Measurements from ENCODE around the gene PIM3.
A peak's percentile ranks its signal among the peaks of the same experiment; 100 is the strongest.
"Not testable (repeated sequence)": the region's sequence is repeated elsewhere in the genome, so short reads cannot be mapped to it uniquely, and the experiment has no call there.

Gene PIM3

DNA sequence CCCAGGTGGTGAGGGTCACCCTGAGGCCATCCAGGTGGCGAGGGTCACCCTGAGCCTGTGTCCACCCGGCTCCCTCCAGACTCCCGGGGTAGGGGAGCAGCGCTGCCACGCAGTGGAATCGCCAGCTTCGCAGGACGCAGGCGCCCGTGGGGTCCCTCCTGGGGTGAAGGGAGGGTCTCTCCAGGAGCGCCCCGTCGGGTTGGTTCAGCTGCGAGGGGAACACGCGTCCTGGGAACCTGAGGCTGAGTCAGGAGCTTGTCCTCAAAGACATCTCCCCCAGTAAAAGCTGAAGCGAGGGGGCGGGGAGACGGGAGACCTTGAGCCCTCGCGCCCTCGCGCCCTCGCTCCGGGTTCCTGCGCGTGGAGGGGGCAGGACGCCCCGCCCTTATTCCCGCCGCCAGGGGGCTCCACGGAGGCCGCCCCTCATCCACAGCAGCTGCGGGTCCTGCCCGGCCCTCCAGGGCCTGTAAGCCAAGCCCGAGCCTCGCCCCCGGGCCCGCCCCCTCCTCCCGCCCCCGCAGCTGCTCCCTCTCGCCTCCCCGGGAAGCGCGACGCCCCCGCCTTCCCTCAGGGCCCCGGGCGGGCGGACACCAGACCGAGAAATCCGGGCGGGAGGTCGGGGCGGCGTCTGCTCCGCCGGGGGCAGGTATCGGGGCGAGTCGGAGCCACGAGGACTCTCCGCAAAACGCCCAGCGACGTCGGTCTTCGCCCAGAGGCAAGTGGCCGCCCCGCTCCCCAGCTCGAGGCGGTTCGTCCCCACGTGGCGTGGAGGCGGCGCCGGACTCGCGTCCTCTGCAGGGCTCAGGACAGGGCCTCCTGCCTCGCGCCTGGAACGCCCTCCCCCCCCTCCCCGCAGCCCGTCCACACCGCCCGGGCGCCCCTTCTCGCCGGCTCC, 22.8 kb downstream of the PIM3 start:
- DNase-seq (ENCODE audit: low read depth) = no peak

DNA sequence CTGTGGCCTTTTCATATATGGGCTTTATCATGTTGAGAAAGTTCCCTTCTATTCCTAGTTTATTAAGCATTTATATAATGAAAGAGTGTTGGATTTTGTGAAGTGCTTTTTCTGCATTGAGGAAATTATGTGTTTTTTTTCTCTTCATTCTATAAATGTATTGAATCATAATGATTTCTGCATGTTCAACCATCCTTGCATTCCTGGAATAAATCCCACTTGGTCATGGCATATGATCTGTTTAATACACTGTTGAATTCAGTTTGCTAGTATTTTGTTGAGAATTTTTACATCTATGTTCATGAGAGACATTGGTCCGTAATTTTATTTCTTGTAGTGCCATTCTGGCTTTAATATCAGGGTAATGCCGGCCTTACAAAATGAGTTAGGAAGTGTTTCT, 25.8 kb downstream of the PIM3 start:
- no peak for DNase-seq (ENCODE audit: low read depth)

DNA sequence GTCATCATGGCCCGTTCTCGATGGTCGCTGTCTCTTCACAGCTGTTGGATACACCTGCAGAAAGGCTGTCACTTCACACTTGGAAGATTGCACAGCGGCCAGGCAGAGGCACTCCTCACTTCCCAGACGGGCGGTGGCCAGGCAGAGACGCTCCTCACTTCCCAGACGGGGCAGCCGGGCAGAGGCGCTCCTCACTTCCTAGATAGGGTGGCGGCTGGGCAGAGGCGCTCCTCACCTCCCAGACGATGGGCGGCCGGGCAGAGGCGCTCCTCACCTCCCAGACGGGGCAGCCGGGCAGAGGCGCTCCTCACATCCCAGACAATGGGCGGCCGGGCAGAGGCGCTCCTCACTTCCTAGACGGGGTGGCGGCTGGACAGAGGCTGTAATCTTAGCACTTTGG, 29.3 kb downstream of the PIM3 start:
- DNase-seq (ENCODE audit: low read depth) = not testable (repeated sequence)

DNA sequence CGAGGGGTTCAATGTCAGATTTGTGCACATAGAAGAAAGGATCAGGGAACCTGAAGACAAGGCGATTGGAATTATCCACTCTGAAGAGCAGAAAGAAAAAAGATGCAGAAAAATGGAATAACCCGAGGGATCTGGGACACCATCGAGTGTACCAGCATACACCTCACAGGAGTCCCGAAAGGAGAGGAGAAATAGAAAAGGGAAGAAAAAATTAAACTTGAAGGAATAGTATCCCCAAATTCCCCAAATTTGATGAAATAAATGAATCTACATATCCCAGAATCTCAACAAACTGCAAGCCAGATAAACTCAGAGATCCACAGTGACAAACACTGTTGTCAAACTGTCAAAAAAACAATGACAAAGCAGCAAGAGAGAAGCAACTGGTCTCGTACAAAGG, 30.6 kb downstream of the PIM3 start:
- no peak for DNase-seq (ENCODE audit: low read depth)

DNA sequence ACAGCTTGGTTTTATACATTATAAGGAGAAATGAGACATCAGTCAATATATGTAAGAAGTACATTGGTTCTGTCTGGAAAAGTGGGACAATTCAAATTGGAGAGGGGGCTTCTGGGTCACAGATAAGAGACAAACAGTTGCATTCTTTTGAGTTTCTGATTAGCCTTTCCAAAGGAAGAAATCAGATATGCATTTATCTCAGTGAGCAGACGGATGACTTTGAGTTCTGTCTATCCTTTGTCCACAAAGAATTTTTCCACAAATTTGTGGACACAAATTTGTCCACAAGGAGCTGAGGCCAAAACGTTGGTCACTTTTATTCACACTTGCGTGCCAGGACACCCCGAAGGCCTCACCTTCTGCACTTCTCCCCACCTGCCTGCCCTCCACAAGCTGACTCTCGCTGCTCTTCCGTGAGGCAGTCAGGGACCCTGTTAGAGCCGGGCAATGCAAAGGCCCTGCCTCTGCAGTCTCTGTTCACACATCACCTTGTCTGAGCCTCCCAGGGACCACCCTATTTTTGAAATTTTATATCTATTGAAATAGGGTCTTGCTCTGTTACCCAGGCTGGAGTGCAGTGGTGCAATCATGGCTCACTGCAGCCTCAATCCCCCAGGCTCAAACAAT, 31.4 kb downstream of the PIM3 start:
- DNase-seq (ENCODE audit: low read depth) = no peak

DNA sequence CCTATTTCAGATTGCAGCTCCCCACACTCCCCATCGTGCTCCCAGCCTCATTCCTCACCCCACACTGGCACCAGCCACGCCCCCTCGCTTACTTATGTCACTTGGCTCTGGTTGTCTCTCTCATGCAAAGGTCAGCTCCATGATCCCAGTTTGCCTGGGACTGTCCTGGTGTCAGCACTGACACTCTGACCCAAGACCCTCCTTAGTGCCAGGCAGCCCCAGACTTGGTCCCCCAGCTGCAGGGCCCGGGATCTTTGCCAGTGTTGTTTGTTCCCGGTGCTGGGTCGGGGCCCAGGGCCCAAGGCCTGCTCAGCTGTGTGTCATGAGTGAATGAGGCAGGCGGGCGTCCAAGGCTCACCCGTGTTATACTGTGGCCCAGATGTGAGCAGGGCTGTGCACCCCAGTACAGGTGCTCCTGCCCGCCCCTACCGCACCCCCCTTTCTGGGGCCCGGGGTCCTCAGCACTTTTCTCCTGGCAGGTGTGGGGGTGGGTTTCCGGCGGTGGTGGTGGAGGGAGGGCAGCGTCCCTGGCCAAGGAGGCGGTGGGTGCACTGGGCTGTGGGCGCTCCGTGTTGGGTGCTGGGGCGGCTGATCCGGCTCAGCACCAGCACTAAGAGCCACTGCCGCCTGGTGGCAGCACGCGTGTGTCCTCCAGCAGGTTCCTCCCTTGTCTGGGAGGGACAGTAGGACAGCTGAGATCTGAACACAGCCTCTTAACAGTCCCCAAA, 32.5 kb downstream of the PIM3 start:
- DNase-seq (ENCODE audit: low read depth) = peak; percentile 41

DNA sequence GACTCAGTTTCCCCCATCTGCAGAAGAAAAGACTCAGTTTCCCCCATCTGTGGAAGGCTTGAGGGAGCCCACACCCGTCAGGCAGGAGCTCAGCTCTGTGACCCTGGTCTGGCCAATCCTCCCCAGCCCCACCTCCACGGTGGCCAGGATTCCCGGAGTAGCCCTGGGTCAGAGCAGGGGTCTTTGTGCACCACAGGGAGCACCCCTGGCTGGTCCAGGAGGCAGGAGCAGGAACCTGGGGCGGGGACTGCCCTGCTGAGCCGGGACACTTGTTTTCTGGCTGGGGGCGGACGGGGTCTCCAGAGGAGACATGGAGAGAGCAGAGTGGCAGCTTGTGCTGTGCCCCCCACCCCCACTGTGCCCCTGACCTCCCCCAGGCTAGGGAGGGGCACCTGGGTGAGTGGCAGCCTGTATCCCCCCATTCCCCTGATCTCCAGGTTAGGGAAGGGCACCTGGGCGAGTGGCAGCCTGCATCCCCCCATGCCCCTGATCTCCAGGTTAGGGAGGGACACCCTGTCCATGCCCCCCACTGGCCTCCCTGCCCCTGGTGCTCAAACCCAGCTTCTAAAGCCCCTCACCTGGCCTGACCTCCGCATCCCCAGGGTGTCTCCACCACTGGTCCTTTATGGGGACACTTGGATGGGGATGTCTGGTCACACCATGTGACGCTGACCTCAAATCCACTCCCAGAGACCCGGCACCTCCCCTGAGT, 33.2 kb downstream of the PIM3 start:
- no peak for DNase-seq (ENCODE audit: low read depth)

DNA sequence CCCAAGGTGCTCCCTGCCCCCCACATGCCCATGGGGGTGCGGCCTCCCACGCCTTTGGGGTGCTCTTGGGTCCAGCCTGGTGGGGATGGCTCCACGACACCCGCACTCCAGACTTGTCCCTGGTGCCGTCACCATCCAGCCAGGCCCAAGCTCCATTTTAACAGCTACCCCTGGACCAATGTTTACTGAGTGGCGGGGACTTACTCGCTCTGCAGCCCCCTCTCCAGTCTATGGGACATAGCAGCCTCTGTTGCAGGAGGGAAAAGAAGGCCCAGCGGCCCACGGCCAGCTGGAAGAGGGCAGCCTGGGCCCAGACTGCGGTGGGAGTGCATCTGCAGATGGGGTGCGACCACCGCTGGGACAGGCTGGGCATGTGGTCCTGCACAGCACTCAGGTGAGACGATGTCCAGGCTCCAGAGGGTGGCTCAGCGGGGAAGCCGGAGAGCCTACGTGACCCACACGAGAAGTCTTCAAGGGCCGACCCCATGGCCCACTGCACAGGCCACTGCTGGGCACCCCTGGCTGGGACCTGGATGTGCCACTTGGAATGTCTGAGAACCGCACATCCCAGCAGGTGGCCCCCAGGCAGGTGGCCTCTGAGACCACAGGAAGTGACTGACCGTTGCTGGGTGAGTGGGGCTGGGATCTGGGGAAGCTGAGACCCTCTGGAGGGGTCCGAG, 33.9 kb downstream of the PIM3 start:
- DNase-seq (ENCODE audit: low read depth) = no peak

DNA sequence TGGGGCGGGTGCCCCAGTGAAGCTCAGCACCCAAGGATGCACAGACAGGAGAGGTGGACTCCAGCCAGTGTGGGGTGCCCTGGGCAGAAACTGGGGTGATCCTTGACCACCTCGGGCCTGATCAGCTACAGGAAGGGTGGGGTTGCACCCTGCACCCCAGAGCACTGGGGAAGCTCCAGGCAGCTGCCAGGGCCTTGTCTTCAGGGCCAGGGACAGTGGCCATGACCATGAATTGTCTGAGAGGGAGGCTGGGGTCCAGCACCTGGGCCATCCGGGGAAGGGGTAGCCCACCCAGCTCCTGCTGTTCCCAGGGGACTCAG, 34.4 kb downstream of the PIM3 start:
- no peak for DNase-seq (ENCODE audit: low read depth)

DNA sequence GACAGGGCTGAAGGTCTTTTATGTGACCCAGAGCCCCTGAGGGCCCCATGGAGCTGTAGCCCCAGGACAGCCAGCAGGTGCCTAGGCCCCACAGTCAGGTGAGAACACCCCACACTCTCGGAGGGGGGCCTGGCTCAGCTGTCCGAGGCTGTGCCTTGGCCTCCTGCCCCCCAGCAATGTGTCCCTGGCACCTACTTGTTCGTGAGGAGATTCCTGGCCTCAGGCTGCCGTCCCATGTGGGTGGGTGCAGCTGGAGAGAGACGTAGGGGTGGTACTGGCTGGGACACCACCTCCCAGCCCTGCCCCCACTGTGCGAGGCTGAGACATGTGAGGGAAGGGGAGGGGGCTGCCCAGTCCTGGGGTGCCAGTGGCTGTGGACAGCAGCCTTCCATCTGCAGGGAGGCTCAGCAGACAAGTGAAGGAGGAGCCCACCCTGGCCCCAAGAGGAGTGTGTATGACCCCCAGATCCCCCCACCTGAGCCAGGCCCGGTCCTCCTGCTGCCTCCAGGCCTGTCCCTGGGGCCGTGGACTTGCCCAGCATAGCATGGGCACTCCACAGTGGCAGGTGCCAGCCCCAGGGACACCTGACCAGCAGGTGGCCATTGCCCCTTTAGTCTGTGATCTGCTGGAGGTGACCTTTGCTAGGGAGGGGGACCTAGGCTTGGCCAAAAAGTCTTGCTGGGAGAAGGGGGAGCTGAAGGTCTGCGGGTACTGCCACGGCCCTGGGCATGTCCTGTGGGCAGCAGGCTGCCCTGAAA, 35.0 kb downstream of the PIM3 start:
- DNase-seq (ENCODE audit: low read depth) = no peak

DNA sequence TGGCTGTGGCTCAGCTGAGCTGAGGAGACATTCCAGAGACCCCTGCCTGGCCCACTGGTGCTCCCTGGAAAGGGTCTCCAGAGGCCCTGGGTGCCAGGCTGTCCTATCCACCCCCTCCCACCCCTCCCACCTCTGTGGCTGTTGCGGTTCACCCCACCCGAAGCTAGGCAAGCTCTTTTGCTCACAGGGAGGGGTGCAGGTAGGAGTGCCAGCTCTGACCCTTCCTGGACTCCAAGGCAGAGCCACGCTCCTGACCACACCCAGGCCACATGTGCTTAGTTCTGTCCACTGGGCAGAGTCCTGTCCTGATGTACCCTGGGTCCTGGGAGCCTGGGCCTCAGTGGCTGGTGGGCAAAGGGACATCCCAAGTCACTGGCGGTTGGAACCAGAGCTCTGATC, 35.5 kb downstream of the PIM3 start:
- DNase-seq (ENCODE audit: low read depth) = no peak

DNA sequence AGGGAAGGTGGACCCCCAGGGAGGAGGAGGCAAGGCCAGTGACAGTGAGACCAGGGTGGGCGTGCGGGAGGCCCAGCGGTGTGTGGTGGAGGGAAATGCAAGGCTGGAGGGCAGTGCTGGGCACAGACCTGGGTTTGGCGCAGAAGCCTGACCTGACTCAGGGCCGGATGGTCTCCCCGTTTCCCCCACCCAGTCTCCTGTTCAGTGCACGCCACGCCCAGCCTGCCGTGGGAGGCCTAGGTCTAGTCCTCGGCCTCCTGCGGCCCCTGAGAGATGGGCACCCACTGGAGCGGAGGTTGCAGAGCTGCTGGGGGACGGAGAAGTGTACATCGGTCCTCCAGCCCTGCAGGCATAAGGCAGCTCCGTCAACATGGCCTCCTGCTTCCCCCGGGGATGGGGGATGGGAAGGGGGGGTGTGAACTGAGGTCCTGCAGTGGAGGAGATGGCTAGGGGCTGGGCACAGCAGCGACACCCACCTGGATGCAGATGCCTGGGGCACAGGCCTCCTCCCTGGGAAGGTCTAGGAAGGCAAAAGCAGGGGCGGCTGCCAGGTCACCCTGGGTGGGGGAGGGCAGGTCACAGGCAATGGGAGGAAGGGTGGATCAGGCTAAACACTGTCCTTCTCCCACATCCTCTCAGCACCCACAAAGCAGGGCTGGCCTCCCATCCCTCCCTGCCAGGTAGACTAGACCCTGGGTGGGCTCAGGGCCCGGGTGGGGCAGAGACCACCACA, 36.1 kb downstream of the PIM3 start:
- no peak for DNase-seq (ENCODE audit: low read depth)

DNA sequence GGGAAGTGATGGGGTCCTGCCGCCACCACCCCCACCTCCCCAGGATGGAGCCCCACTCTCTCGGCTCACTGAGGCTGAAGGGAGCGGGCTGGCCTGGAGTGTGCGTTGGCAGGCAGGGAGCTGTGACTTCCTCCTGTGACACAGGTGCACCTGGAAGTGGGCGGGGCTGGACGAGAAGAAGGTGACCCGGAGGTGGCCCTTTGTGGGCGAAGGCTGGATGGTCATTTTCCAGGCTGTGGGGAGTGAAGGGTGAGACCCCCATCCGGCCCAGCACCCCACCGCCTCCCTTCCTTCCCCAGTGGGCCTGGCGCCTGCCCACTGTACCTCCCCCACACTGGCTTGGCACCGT, 36.7 kb downstream of the PIM3 start:
- DNase-seq (ENCODE audit: low read depth) = no peak

DNA sequence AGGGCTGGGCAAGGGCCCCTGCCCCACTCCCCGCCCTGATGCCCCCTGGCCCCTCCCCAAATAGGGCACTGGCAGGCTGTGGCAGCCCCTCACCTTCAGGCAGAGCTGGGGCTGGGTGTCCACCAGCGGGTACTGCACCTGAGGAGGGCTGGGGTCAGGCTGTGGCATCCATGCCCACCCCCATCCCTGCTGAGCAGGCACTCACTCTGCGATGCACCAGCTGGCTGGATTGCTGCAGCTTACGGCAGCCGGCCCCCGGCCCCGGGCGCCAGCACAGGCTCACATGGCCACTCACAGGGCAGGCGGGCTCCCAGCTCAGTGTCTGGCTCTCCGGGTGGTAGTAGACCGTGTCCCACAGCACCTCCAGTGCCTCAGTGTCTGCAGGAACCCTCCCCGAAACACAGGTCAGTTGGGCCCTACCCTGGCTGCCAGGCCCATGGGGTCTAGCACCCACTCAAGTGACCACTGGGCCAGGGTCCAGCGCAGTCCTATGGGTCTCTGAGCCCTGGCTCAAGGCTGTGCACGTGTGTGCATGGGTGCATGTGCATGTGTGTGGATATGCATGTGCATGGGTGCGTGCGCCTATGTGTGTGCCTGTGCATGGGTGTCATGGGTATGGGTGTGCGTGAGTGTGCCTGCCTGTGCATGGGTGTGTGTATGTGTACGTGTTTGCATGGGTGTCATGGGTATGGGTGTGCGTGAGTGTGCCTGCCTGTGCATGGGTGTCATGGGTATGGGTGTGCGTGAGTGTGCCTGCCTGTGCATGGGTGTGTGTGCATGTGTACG, 37.6 kb downstream of the PIM3 start:
- no peak for DNase-seq (ENCODE audit: low read depth)

DNA sequence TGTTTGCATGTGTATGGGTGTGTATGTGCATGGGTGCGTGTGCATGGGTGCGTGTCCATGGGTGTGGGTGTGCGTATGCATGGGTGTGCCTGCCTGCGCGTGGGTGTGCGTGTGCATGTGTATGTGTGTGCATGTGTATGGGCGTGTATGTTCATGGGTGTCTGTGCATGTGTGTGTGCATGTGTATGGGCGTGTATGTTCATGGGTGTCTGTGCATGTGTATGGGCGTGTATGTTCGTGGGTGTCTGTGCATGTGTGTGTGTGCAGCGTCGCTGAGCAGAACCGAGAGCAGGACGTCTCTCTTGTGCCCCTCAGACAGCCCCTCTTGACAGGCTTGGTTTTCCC, 38.1 kb downstream of the PIM3 start:
- no peak for DNase-seq (ENCODE audit: low read depth)

DNA sequence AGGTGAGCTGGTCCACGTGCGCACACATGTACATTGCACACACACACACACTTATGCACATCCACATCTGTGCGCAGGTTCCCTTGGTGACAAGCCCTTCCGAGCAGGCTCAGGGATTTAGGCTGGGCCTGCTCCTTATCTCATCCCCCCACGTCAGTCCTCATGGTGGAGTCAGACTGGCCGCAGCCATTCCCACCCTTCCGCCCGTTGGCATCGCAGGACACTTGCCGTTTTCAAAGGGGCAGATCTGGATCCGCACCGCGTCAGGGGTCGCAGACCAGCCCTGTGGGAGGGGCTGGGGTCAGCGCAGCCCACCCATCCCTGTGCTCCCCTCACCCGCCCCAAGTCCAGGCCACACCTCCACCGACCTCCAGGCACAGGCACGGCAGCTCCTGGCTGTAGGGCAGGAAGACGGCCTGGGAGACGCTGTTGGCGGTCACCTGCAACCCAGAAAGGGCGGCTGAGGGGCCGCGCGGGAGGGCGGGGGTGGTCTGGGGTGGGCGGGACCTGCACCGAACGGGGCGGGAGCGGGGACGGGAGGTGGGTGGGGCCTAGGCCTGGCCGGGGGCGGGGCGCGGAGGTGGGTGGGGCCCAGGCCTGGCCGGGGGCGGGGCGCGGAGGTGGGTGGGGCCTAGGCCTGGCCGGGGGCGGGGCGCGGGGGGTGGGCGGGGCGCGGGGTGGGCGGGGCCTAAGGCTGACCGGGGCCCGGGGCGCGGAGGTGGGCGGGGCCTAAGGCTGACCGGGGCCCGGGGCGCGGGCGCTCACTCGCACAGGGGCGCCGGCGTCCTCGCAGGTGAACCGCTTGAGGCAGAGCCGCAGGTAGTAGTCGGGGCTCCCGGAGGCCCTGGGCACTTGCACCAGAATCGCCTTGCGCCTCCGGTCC, 38.7 kb downstream of the PIM3 start:
- no peak for DNase-seq (ENCODE audit: low read depth)

DNA sequence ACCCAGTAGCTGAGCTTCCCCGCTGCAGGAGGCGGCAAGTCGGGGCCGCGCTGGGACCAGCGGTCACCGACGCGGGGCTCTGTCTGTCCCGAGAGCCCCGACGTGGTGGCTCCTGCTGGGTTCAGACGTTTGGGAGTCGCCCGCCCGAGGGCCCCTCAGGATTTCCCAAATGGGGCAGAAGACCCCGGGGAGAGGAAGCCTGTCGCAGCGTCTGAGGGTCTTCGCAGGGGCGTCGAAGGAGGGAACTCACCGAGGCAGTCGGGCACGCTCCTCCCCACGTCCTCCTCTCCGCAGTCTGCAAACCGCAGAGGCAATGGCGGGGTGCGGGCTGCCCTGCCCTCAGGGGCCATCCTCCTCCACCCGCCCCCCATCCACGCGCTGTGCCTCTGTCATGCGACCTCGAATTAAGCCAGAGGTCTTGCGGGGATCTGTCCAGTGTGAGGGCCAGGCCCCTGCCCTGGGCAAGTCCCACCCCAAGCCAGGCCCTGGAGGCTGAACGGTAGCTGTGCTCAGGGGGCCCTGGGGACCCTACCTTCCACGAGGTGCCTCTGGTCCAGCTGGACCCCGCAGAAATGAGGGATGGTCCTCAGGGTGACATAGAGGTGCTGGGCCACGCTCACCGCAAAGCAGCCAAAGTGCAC, 39.5 kb downstream of the PIM3 start:
- DNase-seq (ENCODE audit: low read depth) = no peak

All from T follicular helper cell (primary cell).